PFSK-1 (cell line): ENCODE data around the gene CENPV.

ENCODE experiments used
- REST ChIP-seq, 2 experiments: IDR thresholded peaks; 2 replicates each; pipeline versions ENCODE4 v1.6.1 to v1.8.0; 2011 to 2012; ENCODE audit warnings: low read depth in 2 of 2, low read length in 2 of 2, control low read depth in 1 of 2, inconsistent platforms in 1 of 2, mild to moderate bottlenecking in 1 of 2, moderate library complexity in 1 of 2; ENCODE audit not compliant: insufficient read depth in 1 of 2
- SIN3A ChIP-seq: IDR thresholded peaks from 2 replicates; pipeline ENCODE4 v1.6.1; 2012; ENCODE audit warnings: mild to moderate bottlenecking, low read length, moderate library complexity, borderline replicate concordance; ENCODE audit not compliant: insufficient read depth
- TAF1 ChIP-seq: IDR thresholded peaks from 2 replicates; pipeline ENCODE4 v1.6.1; 2012; ENCODE audit warnings: low read length, control low read depth, borderline replicate concordance; ENCODE audit not compliant: insufficient read depth

DNA sequence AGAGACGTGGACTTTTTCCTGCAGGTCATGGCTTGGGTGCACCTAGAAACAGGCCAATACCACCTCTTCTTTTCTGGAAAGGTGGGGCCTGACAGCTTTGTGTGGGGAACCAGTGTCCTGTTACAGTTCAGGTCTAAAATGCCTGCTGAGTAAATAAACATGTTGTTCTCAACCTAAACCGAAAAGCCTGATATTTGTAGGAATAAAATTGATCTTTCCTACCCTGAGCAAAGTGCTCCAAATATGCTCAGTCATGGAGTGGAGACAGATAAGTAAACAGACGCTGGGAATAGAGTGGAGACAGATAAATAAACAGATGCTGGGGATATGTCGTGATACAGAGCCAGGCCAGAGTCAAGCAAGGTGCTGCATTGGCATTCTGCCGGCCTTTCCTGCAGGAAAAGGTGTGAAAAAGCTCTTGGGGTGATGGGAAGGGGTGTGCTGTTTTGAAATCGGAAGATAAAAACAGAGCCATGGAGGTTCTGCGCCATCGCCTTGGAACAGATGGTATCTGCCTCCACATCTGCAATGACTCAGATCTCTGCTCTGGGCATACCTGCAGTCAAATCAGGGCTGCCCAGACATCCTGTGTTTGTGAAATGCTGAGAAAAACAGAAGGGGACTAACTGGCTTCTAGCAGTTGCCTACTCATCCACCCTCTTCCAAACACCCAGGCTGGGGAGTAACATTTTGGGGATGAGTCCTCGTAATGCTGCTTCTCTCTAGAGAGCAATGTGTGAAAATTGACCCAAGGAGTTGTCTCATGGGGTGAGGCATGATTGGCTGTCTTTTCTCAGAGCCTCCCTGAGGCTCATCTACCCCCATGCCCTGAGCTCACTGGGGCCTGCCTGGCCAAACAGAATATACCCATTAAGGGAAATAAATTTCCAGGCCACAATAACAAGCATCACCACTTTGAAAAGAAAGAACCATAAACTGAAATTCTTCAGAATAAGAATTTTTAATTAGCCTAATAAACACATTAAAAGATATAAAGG is 45.3 kb upstream of the CENPV start:
- no peak for TF ChIP-seq REST (IDR thresholded peaks at IDR 0.05; ENCODE audit: insufficient read depth in 1 of 2, low read depth in 2 of 2, low read length in 2 of 2)
- no peak for TF ChIP-seq SIN3A
- no peak for TF ChIP-seq TAF1
